Choroid plexus epithelial cell (primary cell): ENCODE data around the gene DERL3.

Experiments
- DNase-seq: peaks from one replicate; pipeline ENCODE4 v3.0.0-alpha.2; 2010; ENCODE audit warnings: low read depth
- H3K4me3 ChIP-seq: 2 replicates; pipeline ENCODE4 v1.5.1; 2011; ENCODE audit warnings: low read depth, mild to moderate bottlenecking, control low read depth, low read length, moderate library complexity
- TF ChIP-seq, protein P1 (sequence below): conservative IDR thresholded peaks from 2 replicates; pipeline ENCODE4 v1.5.1; 2011; ENCODE audit warnings: low read depth, mild to moderate bottlenecking, control low read depth, inconsistent platforms, low read length, moderate library complexity

DERL3 gene

DNA sequence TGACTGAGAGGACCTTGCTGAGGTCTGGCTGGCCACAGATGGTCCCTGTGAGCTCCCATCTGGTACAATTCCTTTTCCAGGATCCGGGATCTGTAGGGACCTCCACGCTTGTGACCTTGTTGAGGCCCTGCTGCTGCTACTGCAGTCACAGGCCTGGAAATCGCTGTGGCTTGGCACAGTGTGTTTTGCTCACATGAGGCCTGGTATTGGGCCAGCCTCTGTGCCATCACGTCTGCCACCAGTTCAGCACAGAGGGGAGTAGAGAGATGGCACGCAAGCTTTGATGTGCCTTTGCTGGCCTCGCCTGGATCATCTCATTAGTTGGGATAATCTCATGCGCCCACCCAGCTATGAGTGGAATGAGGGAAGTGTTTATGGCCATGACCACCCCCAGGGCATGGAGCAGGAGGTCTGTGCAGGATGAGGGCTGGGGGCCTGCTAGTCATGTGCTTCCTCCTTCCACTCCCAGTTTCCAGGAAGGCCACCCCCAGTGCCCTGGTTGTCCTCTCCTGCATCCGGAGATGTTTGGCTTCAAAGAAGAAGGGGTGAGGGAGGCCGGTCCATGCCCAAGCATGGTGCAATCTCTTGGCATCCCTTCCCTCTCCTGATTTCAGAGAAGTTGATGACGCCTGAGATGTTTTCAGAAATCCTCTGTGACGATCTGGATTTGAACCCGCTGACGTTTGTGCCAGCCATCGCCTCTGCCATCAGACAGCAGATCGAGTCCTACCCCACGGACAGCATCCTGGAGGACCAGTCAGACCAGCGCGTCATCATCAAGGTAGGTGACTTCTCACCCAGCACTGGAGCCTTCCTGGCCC lies 22.4 kb downstream of the DERL3 start:
- no peak for DNase-seq
- H3K4me3 ChIP-seq = no peak overlapping the region
- TF ChIP-seq, protein P1, sequence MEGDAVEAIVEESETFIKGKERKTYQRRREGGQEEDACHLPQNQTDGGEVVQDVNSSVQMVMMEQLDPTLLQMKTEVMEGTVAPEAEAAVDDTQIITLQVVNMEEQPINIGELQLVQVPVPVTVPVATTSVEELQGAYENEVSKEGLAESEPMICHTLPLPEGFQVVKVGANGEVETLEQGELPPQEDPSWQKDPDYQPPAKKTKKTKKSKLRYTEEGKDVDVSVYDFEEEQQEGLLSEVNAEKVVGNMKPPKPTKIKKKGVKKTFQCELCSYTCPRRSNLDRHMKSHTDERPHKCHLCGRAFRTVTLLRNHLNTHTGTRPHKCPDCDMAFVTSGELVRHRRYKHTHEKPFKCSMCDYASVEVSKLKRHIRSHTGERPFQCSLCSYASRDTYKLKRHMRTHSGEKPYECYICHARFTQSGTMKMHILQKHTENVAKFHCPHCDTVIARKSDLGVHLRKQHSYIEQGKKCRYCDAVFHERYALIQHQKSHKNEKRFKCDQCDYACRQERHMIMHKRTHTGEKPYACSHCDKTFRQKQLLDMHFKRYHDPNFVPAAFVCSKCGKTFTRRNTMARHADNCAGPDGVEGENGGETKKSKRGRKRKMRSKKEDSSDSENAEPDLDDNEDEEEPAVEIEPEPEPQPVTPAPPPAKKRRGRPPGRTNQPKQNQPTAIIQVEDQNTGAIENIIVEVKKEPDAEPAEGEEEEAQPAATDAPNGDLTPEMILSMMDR = no peak

DNA sequence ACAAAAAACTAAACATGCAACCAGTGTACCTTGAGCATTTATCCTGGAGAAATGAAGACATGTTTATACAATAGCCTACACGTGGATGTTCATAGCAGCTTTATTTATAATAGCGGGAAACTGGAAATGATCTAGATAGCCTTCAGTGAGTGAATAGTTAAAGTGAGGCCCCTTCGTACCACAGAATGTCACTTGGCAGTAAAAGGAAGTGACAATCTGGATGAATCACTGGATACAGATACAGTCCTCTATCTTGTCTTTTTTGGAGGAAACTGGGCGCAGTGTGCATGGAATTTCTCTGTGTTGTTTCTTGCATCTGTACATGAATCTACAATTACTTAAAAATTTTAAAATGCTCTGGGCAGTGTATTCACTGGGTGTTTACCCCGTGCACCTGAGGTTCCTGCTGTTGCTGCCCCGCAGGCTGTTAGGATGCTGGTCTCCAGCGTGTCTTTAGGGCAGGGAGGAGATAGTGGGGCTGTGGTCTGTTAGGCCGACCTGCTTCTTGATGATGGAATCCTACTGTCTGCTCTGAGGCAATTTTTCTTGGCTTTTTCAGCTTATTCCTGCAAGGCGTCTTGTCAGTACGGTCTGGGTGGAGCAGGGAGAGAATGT lies 23.2 kb downstream of the DERL3 start:
- TF ChIP-seq, protein P1 = no peak
- DNase-seq = no peak
- H3K4me3 ChIP-seq = no peak overlapping the region

DNA sequence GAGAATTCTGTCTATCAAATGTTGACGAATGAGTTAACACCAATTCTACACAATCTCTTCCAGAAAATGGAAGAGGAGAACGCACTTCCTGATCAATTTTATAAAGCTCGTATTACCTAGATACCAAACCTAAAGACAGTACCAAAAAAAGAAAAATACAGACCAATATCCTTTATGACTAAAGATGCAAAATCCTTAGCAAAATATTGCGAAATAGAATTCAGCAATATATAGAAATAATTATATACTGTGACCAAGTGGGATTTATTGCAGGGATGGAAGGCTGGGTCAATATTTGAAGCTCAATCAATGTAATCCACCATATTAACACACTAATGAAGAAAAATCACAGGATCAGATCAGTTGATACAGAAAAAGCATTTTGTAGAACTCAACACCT lies 26.4 kb downstream of the DERL3 start:
- H3K4me3 ChIP-seq = no peak overlapping the region
- TF ChIP-seq, protein P1 = no peak
- no peak for DNase-seq

DNA sequence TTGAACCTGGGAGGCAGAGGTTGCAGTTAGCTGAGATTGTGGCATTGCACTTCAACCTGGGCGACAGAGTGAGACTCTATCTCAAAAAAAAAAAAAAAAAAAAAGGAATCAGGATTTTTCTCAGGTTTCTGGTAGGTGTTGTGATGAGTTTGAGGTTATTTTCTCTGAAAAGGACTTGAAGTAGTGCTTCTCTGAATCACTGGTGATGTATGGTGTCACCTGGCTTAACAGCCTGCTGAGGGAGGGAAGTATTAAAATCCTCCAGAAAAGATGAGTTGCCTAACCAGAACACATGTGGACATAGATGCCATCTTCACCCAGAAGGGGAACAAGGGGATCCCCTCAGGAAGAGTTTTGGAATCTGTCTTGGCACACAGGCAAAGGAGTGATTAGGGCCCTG lies 32.0 kb downstream of the DERL3 start:
- no peak for DNase-seq
- H3K4me3 ChIP-seq = no peak overlapping the region

DNA sequence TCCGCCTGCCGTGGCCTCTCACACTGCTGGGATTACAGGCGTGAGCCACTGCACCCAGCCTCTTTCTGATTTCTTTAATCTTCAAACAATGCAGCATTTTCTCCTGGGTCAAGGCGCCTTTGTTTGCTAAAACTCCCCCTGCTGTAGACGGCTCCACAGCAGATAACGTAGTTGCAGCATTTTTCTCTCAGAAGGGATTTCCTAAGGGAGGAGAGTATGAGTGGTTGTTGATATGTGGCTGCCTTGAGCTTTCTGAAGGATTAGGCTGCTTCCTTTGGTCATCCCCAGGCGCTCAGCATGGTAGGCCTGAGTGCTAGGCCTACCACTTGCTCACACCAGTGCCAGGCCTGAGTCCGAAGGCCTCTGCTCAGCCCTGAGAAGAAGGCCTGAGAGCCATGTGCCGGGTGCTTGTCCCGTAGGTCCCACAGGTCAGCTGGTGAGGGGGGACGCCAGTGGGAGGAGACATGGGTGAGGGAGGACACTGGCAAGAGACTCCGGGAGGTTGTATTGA lies 34.0 kb downstream of the DERL3 start:
- no peak overlapping the region for H3K4me3 ChIP-seq
- no peak for DNase-seq
- TF ChIP-seq, protein P1 = no peak

More for the DNA sequence above, 32.0 kb downstream of the DERL3 start:
- TF ChIP-seq, protein P1 = no peak

DNA sequence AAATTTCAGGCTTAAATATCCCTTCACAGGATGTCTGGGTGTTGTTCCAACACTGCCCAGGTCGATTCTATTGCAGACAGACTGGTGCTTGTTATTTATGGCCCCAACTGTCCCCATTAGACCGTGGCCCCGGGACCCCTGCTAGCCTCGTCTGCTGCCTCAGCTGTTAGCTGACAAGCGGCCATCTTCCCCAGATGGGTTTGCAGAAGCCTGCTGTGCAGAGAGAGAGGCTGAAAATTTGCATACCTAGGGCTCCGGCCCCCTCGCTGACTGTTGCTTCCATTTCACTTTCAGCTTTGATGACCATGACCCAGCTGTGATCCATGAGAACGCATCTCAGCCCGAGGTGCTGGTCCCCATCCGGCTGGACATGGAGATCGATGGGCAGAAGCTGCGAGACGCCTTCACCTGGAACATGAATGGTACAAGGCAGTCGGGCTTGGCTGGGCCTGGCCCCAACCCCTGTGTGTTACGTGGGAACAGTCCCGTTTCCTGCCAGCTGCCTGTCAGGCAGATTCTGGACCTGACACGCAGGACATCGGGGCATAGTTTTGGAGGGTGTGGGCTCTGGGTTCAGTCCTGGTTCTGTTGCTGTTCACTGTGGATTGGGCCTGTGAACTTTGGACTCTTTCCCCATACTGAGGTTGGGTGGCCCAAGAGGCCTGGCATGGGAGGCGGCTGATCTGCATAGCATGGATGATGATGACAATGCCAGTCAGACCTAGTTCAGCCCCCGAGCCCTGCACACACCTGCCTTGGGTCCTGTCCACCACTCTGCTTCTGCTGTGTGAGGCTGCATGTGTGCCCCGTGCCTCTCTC lies 35.6 kb downstream of the DERL3 start:
- TF ChIP-seq, protein P1 = no peak
- H3K4me3 ChIP-seq = no peak overlapping the region
- no peak for DNase-seq
